ENCODE data around the gene TRIP6.

Gene TRIP6

GRCh38 chr7:100827330-100828226, 39.6 kb upstream of the TRIP6 start, which contains the start of gene EPHB4:
TSS of gene EPHB4 (minus strand) at chr7:100827523. CDS start at chr7:100827030, 493 bp downstream.
- H3K4me3 ChIP-seq (ENCODE audit: control insufficient read depth, low read depth, low read length), result peak within 1 kb of the TSS; percentile 64
- peak; percentile 74 for DNase-seq (ENCODE audit: low read depth)
- TF ChIP-seq CTCF (conservative IDR thresholded peaks at IDR 0.05; ENCODE audit: control insufficient read depth, insufficient read depth, low read depth, low read length), result peak; percentile 47

GRCh38 chr7:100829150-100829716, 38.0 kb upstream of the TRIP6 start:
- H3K4me3 ChIP-seq (ENCODE audit: control insufficient read depth, low read depth, low read length), result no peak overlapping the region
- no peak for DNase-seq (ENCODE audit: low read depth)
- TF ChIP-seq CTCF (conservative IDR thresholded peaks at IDR 0.05; ENCODE audit: control insufficient read depth, insufficient read depth, low read depth, low read length), result no peak

GRCh38 chr7:100830396-100830795, 36.8 kb upstream of the TRIP6 start:
- H3K4me3 ChIP-seq (ENCODE audit: control insufficient read depth, low read depth, low read length), result no peak overlapping the region
- no peak for TF ChIP-seq CTCF (conservative IDR thresholded peaks at IDR 0.05; ENCODE audit: control insufficient read depth, insufficient read depth, low read depth, low read length)
- no peak for DNase-seq (ENCODE audit: low read depth)

GRCh38 chr7:100832281-100832633, 34.9 kb upstream of the TRIP6 start:
- TF ChIP-seq CTCF (conservative IDR thresholded peaks at IDR 0.05; ENCODE audit: control insufficient read depth, insufficient read depth, low read depth, low read length), result no peak
- no peak overlapping the region for H3K4me3 ChIP-seq (ENCODE audit: control insufficient read depth, low read depth, low read length)
- DNase-seq (ENCODE audit: low read depth), result no peak

GRCh38 chr7:100835903-100836811, 31.0 kb upstream of the TRIP6 start:
- DNase-seq (ENCODE audit: low read depth), result no peak
- TF ChIP-seq CTCF (conservative IDR thresholded peaks at IDR 0.05; ENCODE audit: control insufficient read depth, insufficient read depth, low read depth, low read length), result no peak
- H3K4me3 ChIP-seq (ENCODE audit: control insufficient read depth, low read depth, low read length), result no peak overlapping the region

GRCh38 chr7:100836812-100837098, 30.4 kb upstream of the TRIP6 start:
- DNase-seq (ENCODE audit: low read depth), result no peak
- no peak for TF ChIP-seq CTCF (conservative IDR thresholded peaks at IDR 0.05; ENCODE audit: control insufficient read depth, insufficient read depth, low read depth, low read length)
- H3K4me3 ChIP-seq (ENCODE audit: control insufficient read depth, low read depth, low read length), result peak overlapping the region; percentile 41
